HepG2 (cell line): ENCODE measurements around the gene IRF6. TPM values are rescaled to one million over a fixed set of nuclear protein-coding genes. Genes with fewer than 3 reads are reported as not detected.

Experiments used
- DR1 ChIP-seq: sonication (generic); formaldehyde crosslinking; IDR thresholded peaks from 2 replicates; pipeline ENCODE4 v1.8.0; 2021; ENCODE audit warnings: mild to moderate bottlenecking, missing genetic modification reagents, inconsistent platforms
- FOXM1 ChIP-seq: sonication (generic); formaldehyde crosslinking; IDR thresholded peaks from 2 replicates; pipeline ENCODE4 v1.5.0; 2020; ENCODE audit warnings: missing genetic modification reagents
- GZF1 ChIP-seq: sonication (generic); formaldehyde crosslinking; IDR thresholded peaks from 2 replicates; pipeline ENCODE4 v1.5.1; 2020; ENCODE audit warnings: mild to moderate bottlenecking, missing genetic modification reagents
- HOXA7 ChIP-seq: sonication (generic); formaldehyde crosslinking; IDR thresholded peaks from 2 replicates; pipeline ENCODE4 v1.8.1; 2022; ENCODE audit warnings: mild to moderate bottlenecking, missing genetic modification reagents, moderate library complexity
- KMT2B ChIP-seq: IDR thresholded peaks from 2 replicates; pipeline ENCODE4 v1.6.1; 2016; ENCODE audit warnings: missing genetic modification reagents, missing compliant biosample characterization
- MAF1 ChIP-seq: sonication (generic); formaldehyde crosslinking; IDR thresholded peaks from 2 replicates; pipeline ENCODE4 v1.5.0; 2020; ENCODE audit warnings: missing genetic modification reagents, borderline replicate concordance
- MYC ChIP-seq: sonication (generic); formaldehyde crosslinking; IDR thresholded peaks from 2 replicates; pipeline ENCODE4 v1.9.0; 2021; ENCODE audit warnings: missing genetic modification reagents, borderline replicate concordance
- NCOA5 ChIP-seq: sonication (generic); formaldehyde crosslinking; IDR thresholded peaks from 2 replicates; pipeline ENCODE4 v1.4.0; 2020; ENCODE audit warnings: missing genetic modification reagents
- NFATC3 ChIP-seq: sonication (generic); formaldehyde crosslinking; IDR thresholded peaks from 2 replicates; pipeline ENCODE4 v1.5.1; 2020; ENCODE audit warnings: mild to moderate bottlenecking, missing genetic modification reagents
- NFRKB ChIP-seq: fragments of 450-650 bp; IDR thresholded peaks from 2 replicates; pipeline ENCODE4 v1.6.1; 2017
- SALL2 ChIP-seq: sonication (generic); formaldehyde crosslinking; IDR thresholded peaks from 2 replicates; pipeline ENCODE4 v1.8.1; 2023; ENCODE audit warnings: mild to moderate bottlenecking, missing genetic modification reagents, inconsistent platforms
- SYNCRIP ChIP-seq: fragments of 200-400 bp; formaldehyde crosslinking; IDR thresholded peaks from 2 replicates; pipeline ENCODE4 v1.6.1; 2018; ENCODE audit warnings: mild to moderate bottlenecking, low read depth, low read length; ENCODE audit not compliant: insufficient read depth
- TAF15 ChIP-seq: fragments of 200-400 bp; formaldehyde crosslinking; IDR thresholded peaks from one replicate; pipeline ENCODE4 v1.6.1; 2018; ENCODE audit warnings: mild to moderate bottlenecking, low read depth, low read length; ENCODE audit not compliant: poor library complexity, severe bottlenecking
- TP53 ChIP-seq: sonication (generic); formaldehyde crosslinking; conservative IDR thresholded peaks from 2 replicates; pipeline ENCODE4 v1.4.0; 2020; ENCODE audit warnings: missing genetic modification reagents
- ZMYM4 ChIP-seq: sonication (generic); formaldehyde crosslinking; IDR thresholded peaks from 2 replicates; pipeline ENCODE4 v1.8.1; 2023; ENCODE audit warnings: mild to moderate bottlenecking, missing genetic modification reagents
- ZNF549 ChIP-seq: sonication (generic); formaldehyde crosslinking; IDR thresholded peaks from 2 replicates; pipeline ENCODE4 v1.5.0; 2020; ENCODE audit warnings: missing genetic modification reagents
- ZNF552 ChIP-seq: sonication (generic); formaldehyde crosslinking; IDR thresholded peaks from 2 replicates; pipeline ENCODE4 v1.9.0; 2022; ENCODE audit warnings: missing genetic modification reagents, mild to moderate bottlenecking, borderline replicate concordance
- ZZZ3 ChIP-seq: sonication (generic); formaldehyde crosslinking; IDR thresholded peaks from 2 replicates; pipeline ENCODE4 v1.4.0; 2020; ENCODE audit warnings: missing genetic modification reagents, mild to moderate bottlenecking, borderline replicate concordance
- polyA plus RNA-seq, 8 experiments: library from polyadenylated mRNA; depleted of rRNA in 3 of 8; stranded (reverse) in 7 of 8; unstranded in 1 of 8; fragments of >200 nt; fragmentation: Illumina TruSeq in 4 of 8; extraction: Trizol in 4 of 8; gene quantifications; 2 replicates each; pipeline versions ENCODE4 v1.2.1 to v1.2.3, GENCODE V29; 2011 to 2016; ENCODE audit warnings: low read depth in 4 of 8, missing spikeins in 1 of 8, mixed read lengths in 1 of 8; ENCODE audit not compliant: insufficient read depth in 1 of 8
- total RNA-seq, 5 experiments: library from RNA; depleted of rRNA; stranded (reverse); fragments of >200 nt; fragmentation: Illumina TruSeq; extraction: Trizol; gene quantifications; 2 replicates each; pipeline ENCODE4 v1.2.3, GENCODE V29; 2016; ENCODE audit warnings: low read depth in 1 of 5
- TF ChIP-seq, protein P1 (sequence below): sonication (generic); formaldehyde crosslinking; IDR thresholded peaks from 2 replicates; pipeline ENCODE4; 2020; ENCODE audit warnings: missing genetic modification reagents, mild to moderate bottlenecking, borderline replicate concordance
- TF ChIP-seq, protein P2 (sequence below), 2 experiments: sonication (generic) in 1 of 2; formaldehyde crosslinking in 1 of 2; IDR thresholded peaks; 2 replicates each; pipeline versions ENCODE4 v1.4.0 to v1.6.1; 2018 to 2020; ENCODE audit warnings: missing genetic modification reagents in 2 of 2, borderline replicate concordance in 1 of 2, low read depth in 1 of 2, mild to moderate bottlenecking in 1 of 2, missing biosample characterization in 1 of 2
- TF ChIP-seq, protein P3 (sequence below): fragments of 450-650 bp; IDR thresholded peaks from 2 replicates; pipeline ENCODE4 v1.6.1; 2017
- TF ChIP-seq, protein P4 (sequence below): IDR thresholded peaks from 2 replicates; pipeline ENCODE4 v1.6.1; 2016; ENCODE audit warnings: mild to moderate bottlenecking

The IRF6 gene
- total and polyA plus RNA-seq, 2 of the 13 experiments (the other 11 are each of a cell fraction or from before 2014, with no cell fraction given), result 0.02 TPM; not detected in 1

DNA sequence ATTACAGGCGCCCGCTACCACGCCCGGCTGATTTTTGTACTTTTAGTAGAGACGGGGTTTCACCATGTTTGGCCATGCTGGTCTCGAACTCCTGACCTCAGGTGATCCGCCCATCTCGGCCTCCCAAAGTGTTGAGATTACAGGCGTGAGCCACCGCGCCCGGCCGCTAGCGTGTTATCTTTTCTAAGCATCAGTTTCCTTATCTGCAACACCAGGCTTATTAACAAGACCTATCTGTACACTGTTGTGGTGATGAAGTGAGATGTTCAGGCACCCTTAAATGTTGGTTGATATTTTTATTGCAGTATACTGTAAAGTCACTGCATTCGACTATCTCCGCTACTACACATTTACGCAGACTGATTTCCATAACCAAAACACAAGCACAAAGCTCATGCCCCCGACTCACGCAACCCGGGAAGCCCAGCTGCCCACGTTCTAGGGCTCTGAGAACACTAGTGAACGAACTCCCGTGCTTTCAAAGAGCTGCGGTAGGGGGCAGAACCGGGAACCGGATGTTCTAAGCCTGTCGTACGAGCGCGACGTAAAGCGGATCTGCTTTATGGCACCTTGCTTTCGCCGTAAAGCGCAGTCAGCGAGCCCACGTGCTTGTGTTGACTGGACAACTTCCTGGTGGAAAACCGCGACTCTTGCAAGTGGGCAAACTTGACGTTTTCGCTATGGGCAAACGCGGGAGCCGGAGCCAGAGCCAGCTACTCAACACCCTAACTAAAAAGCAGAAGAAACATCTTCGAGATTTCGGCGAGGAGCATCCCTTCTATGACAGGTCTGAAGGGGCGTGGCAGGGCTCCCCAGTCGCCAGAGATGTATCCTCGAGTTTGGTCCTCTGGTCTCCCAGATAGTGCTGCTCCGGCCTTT lies 21.7 kb upstream of the IRF6 start, which contains the start of gene UTP25 (continued):
- TF ChIP-seq, protein P1, sequence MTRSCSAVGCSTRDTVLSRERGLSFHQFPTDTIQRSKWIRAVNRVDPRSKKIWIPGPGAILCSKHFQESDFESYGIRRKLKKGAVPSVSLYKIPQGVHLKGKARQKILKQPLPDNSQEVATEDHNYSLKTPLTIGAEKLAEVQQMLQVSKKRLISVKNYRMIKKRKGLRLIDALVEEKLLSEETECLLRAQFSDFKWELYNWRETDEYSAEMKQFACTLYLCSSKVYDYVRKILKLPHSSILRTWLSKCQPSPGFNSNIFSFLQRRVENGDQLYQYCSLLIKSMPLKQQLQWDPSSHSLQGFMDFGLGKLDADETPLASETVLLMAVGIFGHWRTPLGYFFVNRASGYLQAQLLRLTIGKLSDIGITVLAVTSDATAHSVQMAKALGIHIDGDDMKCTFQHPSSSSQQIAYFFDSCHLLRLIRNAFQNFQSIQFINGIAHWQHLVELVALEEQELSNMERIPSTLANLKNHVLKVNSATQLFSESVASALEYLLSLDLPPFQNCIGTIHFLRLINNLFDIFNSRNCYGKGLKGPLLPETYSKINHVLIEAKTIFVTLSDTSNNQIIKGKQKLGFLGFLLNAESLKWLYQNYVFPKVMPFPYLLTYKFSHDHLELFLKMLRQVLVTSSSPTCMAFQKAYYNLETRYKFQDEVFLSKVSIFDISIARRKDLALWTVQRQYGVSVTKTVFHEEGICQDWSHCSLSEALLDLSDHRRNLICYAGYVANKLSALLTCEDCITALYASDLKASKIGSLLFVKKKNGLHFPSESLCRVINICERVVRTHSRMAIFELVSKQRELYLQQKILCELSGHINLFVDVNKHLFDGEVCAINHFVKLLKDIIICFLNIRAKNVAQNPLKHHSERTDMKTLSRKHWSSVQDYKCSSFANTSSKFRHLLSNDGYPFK (CRISPR knock-in tag), result peak; percentile 56; the same call in 1 of the 2 replicates
- TF ChIP-seq ZNF549 (CRISPR knock-in tag) (no peak), KMT2B (CRISPR knock-in tag) (peak; percentile 92), SYNCRIP (no peak), NFRKB (no peak), FOXM1 (CRISPR knock-in tag) (no peak), ZMYM4 (CRISPR knock-in tag) (peak; percentile 98), MYC (peak; percentile 100), TAF15 (no peak), GZF1 (CRISPR knock-in tag) (peak; percentile 23; the same call in 1 of the 2 replicates), TP53 (CRISPR knock-in tag) (0 out of 2 replicates have a peak, but pooled peaks have one; percentile 22), NFATC3 (CRISPR knock-in tag) (no peak), ZNF552 (0 out of 2 replicates have a peak, but pooled peaks have one; percentile 26), DR1 (CRISPR knock-in tag) (0 out of 2 replicates have a peak, but pooled peaks have one; percentile 29), NCOA5 (CRISPR knock-in tag) (no peak), HOXA7 (no peak), SALL2 (CRISPR knock-in tag) (peak; percentile 72; the same call in 1 of the 2 replicates), ZZZ3 (CRISPR knock-in tag) (peak; percentile 93; the same call in 1 of the 2 replicates), MAF1 (CRISPR knock-in tag) (no peak)
- TF ChIP-seq, protein P2, sequence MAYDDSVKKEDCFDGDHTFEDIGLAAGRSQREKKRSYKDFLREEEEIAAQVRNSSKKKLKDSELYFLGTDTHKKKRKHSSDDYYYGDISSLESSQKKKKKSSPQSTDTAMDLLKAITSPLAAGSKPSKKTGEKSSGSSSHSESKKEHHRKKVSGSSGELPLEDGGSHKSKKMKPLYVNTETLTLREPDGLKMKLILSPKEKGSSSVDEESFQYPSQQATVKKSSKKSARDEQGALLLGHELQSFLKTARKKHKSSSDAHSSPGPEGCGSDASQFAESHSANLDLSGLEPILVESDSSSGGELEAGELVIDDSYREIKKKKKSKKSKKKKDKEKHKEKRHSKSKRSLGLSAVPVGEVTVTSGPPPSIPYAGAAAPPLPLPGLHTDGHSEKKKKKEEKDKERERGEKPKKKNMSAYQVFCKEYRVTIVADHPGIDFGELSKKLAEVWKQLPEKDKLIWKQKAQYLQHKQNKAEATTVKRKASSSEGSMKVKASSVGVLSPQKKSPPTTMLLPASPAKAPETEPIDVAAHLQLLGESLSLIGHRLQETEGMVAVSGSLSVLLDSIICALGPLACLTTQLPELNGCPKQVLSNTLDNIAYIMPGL (CRISPR knock-in tag; IDR thresholded peaks at IDR 0.05; ENCODE audit: borderline replicate concordance in 1 of 2, low read depth in 1 of 2), result peak; percentile 67 to 71; a peak in 2 of 4 replicates
- TF ChIP-seq, protein P3, sequence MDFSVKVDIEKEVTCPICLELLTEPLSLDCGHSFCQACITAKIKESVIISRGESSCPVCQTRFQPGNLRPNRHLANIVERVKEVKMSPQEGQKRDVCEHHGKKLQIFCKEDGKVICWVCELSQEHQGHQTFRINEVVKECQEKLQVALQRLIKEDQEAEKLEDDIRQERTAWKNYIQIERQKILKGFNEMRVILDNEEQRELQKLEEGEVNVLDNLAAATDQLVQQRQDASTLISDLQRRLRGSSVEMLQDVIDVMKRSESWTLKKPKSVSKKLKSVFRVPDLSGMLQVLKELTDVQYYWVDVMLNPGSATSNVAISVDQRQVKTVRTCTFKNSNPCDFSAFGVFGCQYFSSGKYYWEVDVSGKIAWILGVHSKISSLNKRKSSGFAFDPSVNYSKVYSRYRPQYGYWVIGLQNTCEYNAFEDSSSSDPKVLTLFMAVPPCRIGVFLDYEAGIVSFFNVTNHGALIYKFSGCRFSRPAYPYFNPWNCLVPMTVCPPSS, result no peak
- TF ChIP-seq, protein P4, sequence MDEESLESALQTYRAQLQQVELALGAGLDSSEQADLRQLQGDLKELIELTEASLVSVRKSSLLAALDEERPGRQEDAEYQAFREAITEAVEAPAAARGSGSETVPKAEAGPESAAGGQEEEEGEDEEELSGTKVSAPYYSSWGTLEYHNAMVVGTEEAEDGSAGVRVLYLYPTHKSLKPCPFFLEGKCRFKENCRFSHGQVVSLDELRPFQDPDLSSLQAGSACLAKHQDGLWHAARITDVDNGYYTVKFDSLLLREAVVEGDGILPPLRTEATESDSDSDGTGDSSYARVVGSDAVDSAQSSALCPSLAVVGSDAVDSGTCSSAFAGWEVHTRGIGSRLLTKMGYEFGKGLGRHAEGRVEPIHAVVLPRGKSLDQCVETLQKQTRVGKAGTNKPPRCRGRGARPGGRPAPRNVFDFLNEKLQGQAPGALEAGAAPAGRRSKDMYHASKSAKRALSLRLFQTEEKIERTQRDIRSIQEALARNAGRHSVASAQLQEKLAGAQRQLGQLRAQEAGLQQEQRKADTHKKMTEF, result peak; percentile 77; the same call in 1 of the 2 replicates
